GM19324 (cell line): Measurements from ENCODE around the gene DCUN1D1.

Source experiments
- ATAC-seq: cut with Tn5 transposase; IDR thresholded peaks from one replicate; pipeline ENCODE4 v1.9.1; 2021; ENCODE audit warnings: mild to moderate bottlenecking, moderate library complexity; ENCODE audit not compliant: unreplicated experiment, low FRiP score

The DCUN1D1 gene

GRCh38 chr3:182973047-182973446 lies 7.3 kb downstream of the DCUN1D1 start:
- ATAC-seq = no peak

GRCh38 chr3:182972387-182972786 lies 8.0 kb downstream of the DCUN1D1 start:
- no peak for ATAC-seq

- ATAC-seq = peak; percentile 46
These were observed 8.7 kb downstream of the DCUN1D1 start for GRCh38 chr3:182971637-182972036.

GRCh38 chr3:182970811-182971418 lies 9.4 kb downstream of the DCUN1D1 start:
- no peak for ATAC-seq

GRCh38 chr3:182969853-182970252 lies 10.5 kb downstream of the DCUN1D1 start:
- ATAC-seq = no peak

GRCh38 chr3:182969277-182969676 lies 11.1 kb downstream of the DCUN1D1 start:
- no peak for ATAC-seq

GRCh38 chr3:182967218-182968204 lies 12.8 kb downstream of the DCUN1D1 start:
- ATAC-seq = peak; percentile 43

- ATAC-seq = no peak
These were observed 14.4 kb downstream of the DCUN1D1 start for GRCh38 chr3:182965861-182966366.

GRCh38 chr3:182964179-182964578 lies 16.2 kb downstream of the DCUN1D1 start:
- ATAC-seq = no peak

- ATAC-seq = no peak
These were observed 18.2 kb downstream of the DCUN1D1 start for GRCh38 chr3:182962166-182962565.

- ATAC-seq = no peak
These were observed 20.6 kb downstream of the DCUN1D1 start for GRCh38 chr3:182959474-182960350.

- no peak for ATAC-seq
These were observed 22.6 kb downstream of the DCUN1D1 start for GRCh38 chr3:182957676-182958266.

GRCh38 chr3:182957226-182957625 lies 23.1 kb downstream of the DCUN1D1 start:
- no peak for ATAC-seq

- no peak for ATAC-seq
These were observed 25.6 kb downstream of the DCUN1D1 start for GRCh38 chr3:182954553-182955235.

- ATAC-seq = no peak
These were observed 30.6 kb downstream of the DCUN1D1 start for GRCh38 chr3:182949688-182950087.

- no peak for ATAC-seq
These were observed 32.0 kb downstream of the DCUN1D1 start for GRCh38 chr3:182948305-182948704.

- ATAC-seq = no peak
These were observed 32.5 kb downstream of the DCUN1D1 start for GRCh38 chr3:182947888-182948287.

GRCh38 chr3:182941719-182942118 lies 38.6 kb downstream of the DCUN1D1 start:
- ATAC-seq = no peak

- no peak for ATAC-seq
These were observed 40.0 kb downstream of the DCUN1D1 start for GRCh38 chr3:182940266-182940808.
